Measurements from ENCODE around the gene OR51L1.
"Not testable (repeated sequence)": the region's sequence is repeated elsewhere in the genome, so short reads cannot be mapped to it uniquely, and the experiment has no call there.

OR51L1 gene

GRCh38 chr11:4994551-4994950, at the start of gene OR51L1:
Gene OR51L1 (plus strand): TSS chr11:4994851. CDS start chr11:4998983, 4,132 bp downstream.
- DNase-seq (ENCODE audit: low read depth in 1 of 2, low spot score in 1 of 2), result no peak

GRCh38 chr11:4947505-4947904, 47.1 kb upstream of the OR51L1 start, which contains the start of gene OR51A4:
Gene OR51A4 (minus strand): TSS chr11:4947605. CDS start chr11:4947100, 505 bp downstream.
- no peak for DNase-seq (ENCODE audit: low read depth in 1 of 2, low spot score in 1 of 2)

GRCh38 chr11:4955613-4956012, 39.0 kb upstream of the OR51L1 start, which contains the start of gene OR51A2:
Gene OR51A2 (minus strand): TSS chr11:4955713. CDS start chr11:4955713, 0 bp downstream.
- not testable (repeated sequence) for DNase-seq (ENCODE audit: low read depth in 1 of 2, low spot score in 1 of 2)

- DNase-seq (ENCODE audit: low read depth in 1 of 2, low spot score in 1 of 2), result no peak
Observed at GRCh38 chr11:4957396-4957795, 37.3 kb upstream of the OR51L1 start.

- no peak for DNase-seq (ENCODE audit: low read depth in 1 of 2, low spot score in 1 of 2)
Observed at GRCh38 chr11:4960877-4961276, 33.8 kb upstream of the OR51L1 start.

GRCh38 chr11:4962816-4963215, 31.8 kb upstream of the OR51L1 start:
- no peak for DNase-seq (ENCODE audit: low read depth in 1 of 2, low spot score in 1 of 2)

- no peak for DNase-seq (ENCODE audit: low read depth in 1 of 2, low spot score in 1 of 2)
Observed at GRCh38 chr11:4975436-4975835, 19.2 kb upstream of the OR51L1 start.

- no peak for DNase-seq (ENCODE audit: low read depth in 1 of 2, low spot score in 1 of 2)
Observed at GRCh38 chr11:4979036-4979435, 15.6 kb upstream of the OR51L1 start.

GRCh38 chr11:4982678-4983077, 12.0 kb upstream of the OR51L1 start:
- DNase-seq (ENCODE audit: low read depth in 1 of 2, low spot score in 1 of 2), result no peak

- no peak for DNase-seq (ENCODE audit: low read depth in 1 of 2, low spot score in 1 of 2)
Observed at GRCh38 chr11:4983841-4984240, 10.8 kb upstream of the OR51L1 start.

- DNase-seq (ENCODE audit: low read depth in 1 of 2, low spot score in 1 of 2), result no peak
Observed at GRCh38 chr11:4991060-4991459, 3.6 kb upstream of the OR51L1 start.

GRCh38 chr11:5004424-5005274, 10.0 kb downstream of the OR51L1 start:
- DNase-seq (ENCODE audit: low read depth in 1 of 2, low spot score in 1 of 2), result no peak

GRCh38 chr11:5007561-5007960, 12.9 kb downstream of the OR51L1 start:
- no peak for DNase-seq (ENCODE audit: low read depth in 1 of 2, low spot score in 1 of 2)

- DNase-seq (ENCODE audit: low read depth in 1 of 2, low spot score in 1 of 2), result no peak
Observed at GRCh38 chr11:5011254-5011653, 16.6 kb downstream of the OR51L1 start.

GRCh38 chr11:5013012-5013411, 18.4 kb downstream of the OR51L1 start:
- no peak for DNase-seq (ENCODE audit: low read depth in 1 of 2, low spot score in 1 of 2)

GRCh38 chr11:5021996-5022395, 27.3 kb downstream of the OR51L1 start:
- no peak for DNase-seq (ENCODE audit: low read depth in 1 of 2, low spot score in 1 of 2)

GRCh38 chr11:5036669-5037068, 42.0 kb downstream of the OR51L1 start:
- DNase-seq (ENCODE audit: low read depth in 1 of 2, low spot score in 1 of 2), result no peak

GRCh38 chr11:5037926-5038325, 43.3 kb downstream of the OR51L1 start:
- DNase-seq (ENCODE audit: low read depth in 1 of 2, low spot score in 1 of 2), result no peak

- no peak for DNase-seq (ENCODE audit: low read depth in 1 of 2, low spot score in 1 of 2)
Observed at GRCh38 chr11:5038341-5038740, 43.7 kb downstream of the OR51L1 start.

- DNase-seq (ENCODE audit: low read depth in 1 of 2, low spot score in 1 of 2), result no peak
Observed at GRCh38 chr11:5040876-5041275, 46.2 kb downstream of the OR51L1 start.

GRCh38 chr11:5042091-5042490, 47.4 kb downstream of the OR51L1 start:
- DNase-seq (ENCODE audit: low read depth in 1 of 2, low spot score in 1 of 2), result no peak

- DNase-seq (ENCODE audit: low read depth in 1 of 2, low spot score in 1 of 2), result no peak
Observed at GRCh38 chr11:5043380-5043779, 48.7 kb downstream of the OR51L1 start.

- no peak for DNase-seq (ENCODE audit: low read depth in 1 of 2, low spot score in 1 of 2)
Observed at GRCh38 chr11:5046226-5046625, 51.6 kb downstream of the OR51L1 start, which contains the start of gene OR52J3. Gene OR52J3 (plus strand): TSS chr11:5046526. CDS start chr11:5046526, 0 bp downstream.
